Smooth muscle cell (in vitro differentiated cells): ENCODE measurements around the gene CDH2. TPM values are rescaled to one million over a fixed set of nuclear protein-coding genes. Genes with fewer than 3 reads are reported as not detected.

ENCODE experiments used
- DNase-seq: peaks from one replicate; lab custom pipeline; 2025; ENCODE audit not compliant: unreplicated experiment; lab: John Stamatoyannopoulos, UW
- H2AFZ ChIP-seq: fragments of 200-600 bp; sonication (generic); 2 replicates; pipeline ENCODE4 v1.6.0; 2016; ENCODE audit warnings: antibody characterized with exemption, low read depth, mild to moderate bottlenecking
- H3F3A ChIP-seq: fragments of 200-600 bp; sonication (generic); 2 replicates; pipeline ENCODE4 v1.6.0; 2017; ENCODE audit warnings: antibody characterized with exemption, low read depth
- H3K27ac ChIP-seq: fragments of 200-600 bp; sonication (generic); 2 replicates; pipeline ENCODE4 v1.5.1; 2016; ENCODE audit warnings: low read depth, mild to moderate bottlenecking
- H3K27me3 ChIP-seq: fragments of 200-600 bp; sonication (generic); 2 replicates; pipeline ENCODE4 v1.6.1; 2016; ENCODE audit warnings: low read depth, mild to moderate bottlenecking
- H3K36me3 ChIP-seq: fragments of 200-600 bp; sonication (generic); 2 replicates; pipeline ENCODE4 v1.5.1; 2016; ENCODE audit warnings: low read depth
- H3K4me1 ChIP-seq: fragments of 200-600 bp; sonication (generic); 2 replicates; pipeline ENCODE4 v1.5.1; 2016; ENCODE audit warnings: low read depth
- H3K4me2 ChIP-seq: fragments of 200-600 bp; sonication (generic); 2 replicates; pipeline ENCODE4 v1.6.0; 2016; ENCODE audit warnings: mild to moderate bottlenecking
- H3K4me3 ChIP-seq: fragments of 200-600 bp; sonication (generic); 2 replicates; pipeline ENCODE4 v1.5.1; 2016; ENCODE audit warnings: mild to moderate bottlenecking
- H3K79me2 ChIP-seq: fragments of 200-600 bp; sonication (generic); 2 replicates; pipeline ENCODE4 v1.6.0; 2016; ENCODE audit warnings: low read depth, mild to moderate bottlenecking
- H3K9ac ChIP-seq: fragments of 200-600 bp; sonication (generic); 2 replicates; pipeline ENCODE4 v1.6.0; 2016; ENCODE audit warnings: low read depth
- H3K9me3 ChIP-seq: fragments of 200-600 bp; sonication (generic); replicated peaks from 2 replicates; pipeline ENCODE4 v1.5.1; 2016; ENCODE audit warnings: low read depth
- H4K20me1 ChIP-seq: fragments of 200-600 bp; sonication (generic); 2 replicates; pipeline ENCODE4 v1.6.0; 2016; ENCODE audit warnings: low read depth
- WGBS: methylation state at CpG from one replicate; pipeline ENCODE4 v1.1.7; 2016; ENCODE audit warnings: low lambda C conversion rate; 5-methylcytosine and 5-hydroxymethylcytosine counted together
- polyA plus RNA-seq: library from polyadenylated mRNA; unstranded; fragments of >200 nt; fragmentation: Nextera tagmentation; extraction: Ambion mirVana; gene quantifications from 2 replicates; pipeline ENCODE4 v1.2.1, GENCODE V29; 2016
- total RNA-seq: library from RNA; depleted of rRNA; stranded (reverse); fragments of >200 nt; gene quantifications from 2 replicates; pipeline ENCODE4 v1.2.3, GENCODE V29; 2014
- TF ChIP-seq, protein P1 (sequence below): fragments of 200-600 bp; sonication (generic); IDR thresholded peaks from 2 replicates; pipeline ENCODE4 v1.5.1; 2017; ENCODE audit warnings: borderline replicate concordance, mild to moderate bottlenecking, antibody characterized with exemption; ENCODE audit not compliant: insufficient read depth, poor library complexity, severe bottlenecking

CDH2 gene
- total and polyA plus RNA-seq, 2 experiments from 2014 or later = 132 to 251 TPM

DNA sequence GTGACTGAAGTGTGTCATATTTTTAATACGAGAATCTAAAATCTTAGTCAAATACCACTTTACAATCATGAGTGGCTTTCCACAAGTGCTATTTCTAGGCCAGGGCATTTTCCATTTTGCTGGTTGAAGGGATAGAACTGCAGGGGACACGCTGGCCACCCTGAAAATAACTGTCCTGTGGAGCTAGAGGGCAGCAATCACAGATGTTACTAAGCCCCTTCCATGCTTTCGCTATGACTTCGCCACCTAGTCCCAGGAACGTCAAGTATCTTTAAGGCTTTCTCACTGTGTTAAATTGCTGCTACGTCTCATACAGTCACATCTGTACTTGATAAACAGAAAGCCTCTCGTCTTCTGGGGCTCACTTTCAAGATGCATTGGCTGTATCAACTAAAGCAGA, 171.8 kb downstream of the CDH2 start:
- WGBS = 63% methylated on average over 7 of the region's 7 CpGs

DNA sequence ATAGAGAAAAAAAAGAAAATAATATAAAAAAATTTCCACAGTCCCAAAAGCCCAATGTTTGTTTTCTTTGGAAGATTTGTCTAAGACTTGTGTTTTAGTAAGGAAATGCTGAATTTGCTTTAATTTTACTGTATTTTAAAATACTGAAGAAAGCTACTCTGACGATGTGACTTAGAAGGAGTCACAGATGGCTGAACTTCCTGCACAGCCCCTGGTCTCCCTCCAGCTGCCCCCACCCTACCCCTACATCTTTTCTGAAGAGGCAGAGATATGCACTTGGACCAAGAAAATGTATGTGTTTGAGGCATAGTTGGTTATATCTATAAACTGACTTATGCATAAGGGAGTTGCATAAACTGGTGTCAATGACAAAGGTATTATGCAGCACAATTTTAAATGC, 172.3 kb downstream of the CDH2 start:
- Histone ChIP-seq H3K36me3 (peaks cover 20% of the 10 kb centered on the region), H3K27ac (peak overlapping the region; percentile 19), H3K27me3 (no peaks in the 10 kb centered on the region), H3F3A (no peaks in the 10 kb centered on the region), H3K79me2 (no peaks in the 10 kb centered on the region), H3K9ac (no peak overlapping the region), H3K4me3 (no peak overlapping the region), H3K4me2 (no peak overlapping the region), H4K20me1 (no peaks in the 10 kb centered on the region), H3K9me3 (no peaks in the 10 kb centered on the region), H3K4me1 (no peaks in the 10 kb centered on the region), H2AFZ (no peak overlapping the region)
- TF ChIP-seq, protein P1, sequence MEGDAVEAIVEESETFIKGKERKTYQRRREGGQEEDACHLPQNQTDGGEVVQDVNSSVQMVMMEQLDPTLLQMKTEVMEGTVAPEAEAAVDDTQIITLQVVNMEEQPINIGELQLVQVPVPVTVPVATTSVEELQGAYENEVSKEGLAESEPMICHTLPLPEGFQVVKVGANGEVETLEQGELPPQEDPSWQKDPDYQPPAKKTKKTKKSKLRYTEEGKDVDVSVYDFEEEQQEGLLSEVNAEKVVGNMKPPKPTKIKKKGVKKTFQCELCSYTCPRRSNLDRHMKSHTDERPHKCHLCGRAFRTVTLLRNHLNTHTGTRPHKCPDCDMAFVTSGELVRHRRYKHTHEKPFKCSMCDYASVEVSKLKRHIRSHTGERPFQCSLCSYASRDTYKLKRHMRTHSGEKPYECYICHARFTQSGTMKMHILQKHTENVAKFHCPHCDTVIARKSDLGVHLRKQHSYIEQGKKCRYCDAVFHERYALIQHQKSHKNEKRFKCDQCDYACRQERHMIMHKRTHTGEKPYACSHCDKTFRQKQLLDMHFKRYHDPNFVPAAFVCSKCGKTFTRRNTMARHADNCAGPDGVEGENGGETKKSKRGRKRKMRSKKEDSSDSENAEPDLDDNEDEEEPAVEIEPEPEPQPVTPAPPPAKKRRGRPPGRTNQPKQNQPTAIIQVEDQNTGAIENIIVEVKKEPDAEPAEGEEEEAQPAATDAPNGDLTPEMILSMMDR = no peak
- DNase-seq = no peak
- WGBS = 63% methylated on average over 1 of the region's 1 CpG

More for the DNA sequence above, 171.8 kb downstream of the CDH2 start:
- Histone ChIP-seq H3F3A (no peaks in the 10 kb centered on the region), H3K27ac (no peak overlapping the region), H3K9me3 (no peaks in the 10 kb centered on the region), H3K4me3 (no peak overlapping the region), H3K4me2 (no peak overlapping the region), H3K36me3 (peaks cover 25% of the 10 kb centered on the region), H3K79me2 (no peaks in the 10 kb centered on the region), H3K9ac (no peak overlapping the region), H3K4me1 (no peaks in the 10 kb centered on the region), H2AFZ (no peak overlapping the region), H4K20me1 (no peaks in the 10 kb centered on the region), H3K27me3 (no peaks in the 10 kb centered on the region)
- DNase-seq = no peak
- TF ChIP-seq, protein P1 = no peak

DNA sequence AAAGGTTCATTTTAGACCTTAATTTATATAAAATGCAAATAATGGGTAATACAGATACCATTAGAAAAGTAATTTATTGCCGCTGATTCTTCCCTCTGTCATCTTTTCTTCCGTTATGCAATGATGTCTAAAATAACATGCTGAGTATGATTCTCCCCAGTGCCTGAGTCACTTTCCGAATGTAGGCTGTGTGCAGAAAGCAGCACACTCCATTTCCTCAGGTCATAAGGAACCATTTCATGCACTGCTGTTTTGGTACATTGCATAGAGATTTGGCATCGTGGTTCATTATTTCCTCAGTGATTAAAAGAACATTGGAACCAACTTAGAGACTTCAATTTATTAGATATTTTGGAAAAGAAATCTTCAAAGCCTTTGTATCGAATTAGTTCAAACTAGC, 173.5 kb downstream of the CDH2 start:
- Histone ChIP-seq H3F3A (no peaks in the 10 kb centered on the region), H3K4me3 (no peak overlapping the region), H3K27me3 (no peaks in the 10 kb centered on the region), H3K9ac (no peak overlapping the region), H3K27ac (no peak overlapping the region), H3K79me2 (no peaks in the 10 kb centered on the region), H3K4me1 (no peaks in the 10 kb centered on the region), H3K4me2 (no peak overlapping the region), H4K20me1 (no peaks in the 10 kb centered on the region), H3K36me3 (peaks cover 17% of the 10 kb centered on the region), H2AFZ (no peak overlapping the region), H3K9me3 (no peaks in the 10 kb centered on the region)
- WGBS = 77% methylated on average over 5 of the region's 5 CpGs
- TF ChIP-seq, protein P1 = no peak
- DNase-seq = no peak

DNA sequence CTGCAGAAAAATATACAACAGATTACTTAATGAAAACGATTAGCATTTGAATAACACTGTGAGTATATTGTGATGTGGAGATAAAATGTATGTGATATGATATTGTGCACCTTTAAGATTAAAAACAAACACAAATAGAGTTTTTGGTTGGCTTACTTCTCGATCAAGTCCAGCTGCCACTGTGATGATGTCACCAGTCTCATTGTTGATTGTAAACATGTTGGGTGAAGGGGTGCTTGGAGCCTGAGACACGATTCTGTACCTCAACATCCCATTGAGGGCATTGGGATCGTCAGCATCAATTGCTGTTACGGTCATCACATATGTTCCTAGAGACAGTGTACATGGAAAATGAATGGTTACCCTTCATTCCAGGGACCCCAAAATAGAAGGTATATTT, 174.1 kb downstream of the CDH2 start:
- H2AFZ ChIP-seq = no peak overlapping the region
- H3K9me3 ChIP-seq = no peaks in the 10 kb centered on the region
- H3K36me3 ChIP-seq = peaks cover 17% of the 10 kb centered on the region
- no peak overlapping the region for H3K9ac ChIP-seq
- no peaks in the 10 kb centered on the region for H3K79me2 ChIP-seq
- no peak overlapping the region for H3K4me3 ChIP-seq
- H3K4me2 ChIP-seq = no peak overlapping the region
- no peaks in the 10 kb centered on the region for H3F3A ChIP-seq
- no peaks in the 10 kb centered on the region for H3K4me1 ChIP-seq
- TF ChIP-seq, protein P1 = no peak
- WGBS = 93% methylated on average over 5 of the region's 5 CpGs
- no peak overlapping the region for H3K27ac ChIP-seq
- no peak for DNase-seq
- H4K20me1 ChIP-seq = no peaks in the 10 kb centered on the region
- no peaks in the 10 kb centered on the region for H3K27me3 ChIP-seq
